Heart right ventricle (tissue), 16 donors: Measurements from ENCODE around the gene CCDC192. TPM values are rescaled to one million over a fixed set of nuclear protein-coding genes. Genes with fewer than 3 reads are reported as not detected.

Source experiments
- ATAC-seq, 8 donors: fragments of 200-7000 bp; cut with Tn5 transposase; one replicate each; pipeline ENCODE4 v1.9.1; 2020; ENCODE audit warnings: mild to moderate bottlenecking in 8 of 8, moderate library complexity in 8 of 8, moderate number of reproducible peaks in 1 of 8
- DNase-seq, 2 donors: peaks; one replicate each; pipeline ENCODE4 v3.0.0-alpha.2; 2020
- H3K27ac ChIP-seq, 10 donors: fragments of 200-600 bp; sonication (generic) in 2 of 10; one replicate each; pipeline versions ENCODE4 v1.5.0 to v1.8.0; 2020 to 2022; ENCODE audit warnings: mild to moderate bottlenecking in 3 of 10
- H3K27me3 ChIP-seq, 7 donors: fragments of 200-600 bp; one replicate each; pipeline ENCODE4 v1.8.0; 2021 to 2022; ENCODE audit warnings: mild to moderate bottlenecking in 2 of 7
- H3K36me3 ChIP-seq, 9 donors: fragments of 200-600 bp; sonication (generic) in 1 of 9; one replicate each; pipeline versions ENCODE4 v1.5.0 to v1.8.0; 2020 to 2022; ENCODE audit warnings: mild to moderate bottlenecking in 2 of 9
- H3K4me1 ChIP-seq, 9 donors: fragments of 200-600 bp; sonication (generic) in 1 of 9; one replicate each; pipeline versions ENCODE4 v1.5.0 to v1.8.0; 2020 to 2022; ENCODE audit warnings: mild to moderate bottlenecking in 4 of 9
- H3K4me3 ChIP-seq, 10 donors: fragments of 200-600 bp; sonication (generic) in 2 of 10; one replicate each; pipeline versions ENCODE4 v1.5.0 to v1.8.0; 2020 to 2022; ENCODE audit warnings: mild to moderate bottlenecking in 7 of 10, moderate library complexity in 2 of 10
- H3K9me3 ChIP-seq, 11 donors: fragments of 200-600 bp in 10 of 11; sonication (generic) in 2 of 11; one replicate each; pipeline versions ENCODE4 v1.5.0 to v1.8.0; 2013 to 2022; ENCODE audit warnings: mild to moderate bottlenecking in 2 of 11, control low read depth in 1 of 11, moderate library complexity in 1 of 11
- CTCF ChIP-seq, 9 donors: fragments of 200-600 bp; sonication (generic) in 2 of 9; IDR thresholded peaks; one replicate each; pipeline versions ENCODE4 v1.5.0 to v1.8.0; 2021 to 2022; ENCODE audit warnings: antibody characterized with exemption in 9 of 9, mild to moderate bottlenecking in 5 of 9, moderate library complexity in 1 of 9
- WGBS, 2 donors: extraction: QIAGEN DNeasy Blood & Tissue Kit; methylation state at CpG; one replicate each; pipeline ENCODE4 v1.1.7; 2013; ENCODE audit warnings: inconsistent platforms in 1 of 2; 5-methylcytosine and 5-hydroxymethylcytosine counted together
- intact Hi-C, 10 donors: fragments of 100-400 bp; cut with DNase I; formaldehyde crosslinking; loops; one replicate each; pipeline versions ENCODE4 v1.11.1 to v1.14.2; 2022
- polyA plus RNA-seq, 2 donors: library from polyadenylated mRNA; stranded (reverse); fragments of 200-250 nt; gene quantifications; one replicate each; pipeline ENCODE4 v1.2.3, GENCODE V29; 2013
- total RNA-seq, 10 donors: library from RNA; stranded (reverse); fragmentation: NEBNext Ultra II Directional in 3 of 10; extraction: Animal tissue kit (Norgen Biotek cat#: 25700) in 3 of 10; gene quantifications; one replicate each; pipeline versions ENCODE4 v1.2.1 to v1.2.4, GENCODE V29; 2021 to 2023
- donor health status: Arrhythmogenic right ventricular cardiomyopathy.
- donor health status: ischemic (EF 13 %, LVEDD 7.1; RV severe dilation, severe dysfunction).
- donor health status: healthy with polysubstance abuse.
- donor health status: DM: no; HTN: yes; CAD: no.
- donor health status: DM: no; HTN: no; CAD: no.
- donor health status: ischemic (EF 25% LVEDD 6.9; RV normal size, moderate dysfunction).
- donor health status: ischemic (EF 25% LVEDD 5.7; RV mildly dilated, moderate dysfunction).
- donor health status: healthy.
- donor health status: DM: yes; HTN: yes; CAD: no.
- donor health status: Ischemic cardiomyopathy.
- donor health status: ischemic (EF 35%, LVEDD 5.7; RV mildly dilated, moderate dysfunction).
- donor health status: nonischemic (EF 11% LVEDD 7.7; RV severe dilation, severe dysfunction).
- donor health status: DM: yes; HTN: yes; CAD: no.
- donor health status: PGD.
- donor health status: ischemic (EF 29% LVEDD 5.4; RV normal size, mild dysfunction).
- donor health status: nonischemic (EF 23%, LVEDD 6.1; RV moderate dilation, normal function).

CCDC192 gene
- total and polyA plus RNA-seq, 12 donors = 0.13 to 0.76 (median 0.33) TPM; not detected in 8

- no peak overlapping the region for H3K4me3 ChIP-seq
- H3K27me3 ChIP-seq = no peaks in the 10 kb centered on the region
- ATAC-seq = peak in 2 of 8 donors; percentile 33 to 51
- WGBS, 2 donors = 66 to 69% methylated on average over 3 of the region's 3 CpGs
- no peak overlapping the region for H3K27ac ChIP-seq
- H3K36me3 ChIP-seq = no peaks in the 10 kb centered on the region
- DNase-seq = no peak
- peaks cover 0 to 22% (median 0%) of the 10 kb centered on the region in 9 donors for H3K4me1 ChIP-seq
- H3K9me3 ChIP-seq = no peaks in the 10 kb centered on the region
- intact Hi-C loops = no loop called here
- TF ChIP-seq CTCF (IDR thresholded peaks at IDR 0.05) = no peak
Observed at GRCh38 chr5:127838661-127839060, 135.5 kb downstream of the CCDC192 start.

GRCh38 chr5:127839072-127839471 is 135.9 kb downstream of the CCDC192 start:
- intact Hi-C loops = no loop called here
- Histone ChIP-seq H3K36me3 (no peaks in the 10 kb centered on the region), H3K4me1 (peaks cover 0 to 22% (median 0%) of the 10 kb centered on the region in 9 donors), H3K4me3 (no peak overlapping the region), H3K9me3 (no peaks in the 10 kb centered on the region), H3K27ac (no peak overlapping the region), H3K27me3 (no peaks in the 10 kb centered on the region)
- DNase-seq (no peak), ATAC-seq (no peak)
- peak in 1 of 9 donors; percentile 17 for TF ChIP-seq CTCF (IDR thresholded peaks at IDR 0.05)

- ATAC-seq = no peak
- TF ChIP-seq CTCF (IDR thresholded peaks at IDR 0.05) = no peak
Observed at GRCh38 chr5:127839496-127840197, 136.5 kb downstream of the CCDC192 start.

GRCh38 chr5:127840198-127840524 is 137.0 kb downstream of the CCDC192 start:
- no peaks in the 10 kb centered on the region for H3K36me3 ChIP-seq
- intact Hi-C loops = no loop called here
- TF ChIP-seq CTCF (IDR thresholded peaks at IDR 0.05) = no peak
- H3K27ac ChIP-seq = no peak overlapping the region
- peaks cover 0 to 22% (median 0%) of the 10 kb centered on the region in 9 donors for H3K4me1 ChIP-seq
- no peaks in the 10 kb centered on the region for H3K27me3 ChIP-seq
- H3K4me3 ChIP-seq = no peak overlapping the region
- DNase-seq (no peak), ATAC-seq (no peak)
- no peaks in the 10 kb centered on the region for H3K9me3 ChIP-seq
- 68 to 79% methylated on average over 1 of the region's 1 CpG for WGBS, 2 donors

More at GRCh38 chr5:127839496-127840197, 136.5 kb downstream of the CCDC192 start:
- no peak for DNase-seq
- Histone ChIP-seq H3K9me3 (no peaks in the 10 kb centered on the region), H3K4me1 (peaks cover 0 to 22% (median 0%) of the 10 kb centered on the region in 9 donors), H3K4me3 (no peak overlapping the region), H3K36me3 (no peaks in the 10 kb centered on the region), H3K27me3 (no peaks in the 10 kb centered on the region), H3K27ac (no peak overlapping the region)
- intact Hi-C loops = no loop called here
- WGBS, 2 donors = 76 to 81% methylated on average over 2 of the region's 2 CpGs
